Fibroblast of skin of back (primary cell): Measurements from ENCODE around the gene ZNF584.
A peak's percentile ranks its signal among the peaks of the same experiment; 100 is the strongest.
"Not testable (repeated sequence)": the region's sequence is repeated elsewhere in the genome, so short reads cannot be mapped to it uniquely, and the experiment has no call there.

Experiments used
- DNase-seq: peaks from one replicate; pipeline ENCODE4 v3.0.0-alpha.2; 2013

The ZNF584 gene

DNA sequence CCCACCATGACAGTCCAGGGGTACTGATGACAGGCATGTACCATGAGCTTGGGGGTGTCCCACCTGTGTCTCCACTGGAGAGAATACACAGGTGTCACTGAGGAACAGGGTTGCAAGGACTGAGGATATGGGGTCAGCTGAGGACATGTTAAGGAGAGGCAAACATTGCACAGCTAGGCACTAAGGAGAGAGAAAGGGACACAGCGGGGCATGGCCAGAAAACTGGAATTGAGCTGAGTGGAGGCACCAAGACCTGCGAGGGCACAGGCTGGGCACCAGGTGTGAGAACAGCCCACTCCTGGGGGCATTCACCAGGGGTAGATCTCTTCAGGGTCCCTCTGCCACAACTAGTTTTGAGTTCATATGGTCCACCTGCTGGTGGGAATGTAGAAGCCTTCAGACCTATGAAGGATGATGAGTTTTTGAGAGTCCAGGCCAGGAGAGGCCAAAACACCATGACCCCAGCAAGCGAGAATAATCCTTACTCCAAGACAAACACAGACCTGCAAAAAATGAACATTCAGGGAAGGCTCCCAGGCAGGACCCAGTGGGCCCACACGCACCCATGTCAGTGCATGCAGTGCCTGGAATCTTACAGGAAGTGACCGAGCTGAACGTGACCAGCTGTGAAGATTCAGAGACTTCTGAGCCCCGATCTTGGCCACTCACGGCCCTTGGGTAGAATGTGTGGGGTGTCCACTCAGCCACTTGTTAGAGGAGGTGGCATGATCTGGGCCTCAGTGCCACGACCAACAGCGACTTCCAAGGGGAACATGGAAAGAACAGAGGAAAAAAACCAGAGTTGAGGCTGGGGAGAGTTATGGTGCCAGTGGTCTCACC, 1.4 kb upstream of the ZNF584 start:
- peak; percentile 30 for DNase-seq

- DNase-seq: no peak
Measured at GRCh38 chr19:58407658-58408151, 744 bp upstream of the ZNF584 start.

DNA sequence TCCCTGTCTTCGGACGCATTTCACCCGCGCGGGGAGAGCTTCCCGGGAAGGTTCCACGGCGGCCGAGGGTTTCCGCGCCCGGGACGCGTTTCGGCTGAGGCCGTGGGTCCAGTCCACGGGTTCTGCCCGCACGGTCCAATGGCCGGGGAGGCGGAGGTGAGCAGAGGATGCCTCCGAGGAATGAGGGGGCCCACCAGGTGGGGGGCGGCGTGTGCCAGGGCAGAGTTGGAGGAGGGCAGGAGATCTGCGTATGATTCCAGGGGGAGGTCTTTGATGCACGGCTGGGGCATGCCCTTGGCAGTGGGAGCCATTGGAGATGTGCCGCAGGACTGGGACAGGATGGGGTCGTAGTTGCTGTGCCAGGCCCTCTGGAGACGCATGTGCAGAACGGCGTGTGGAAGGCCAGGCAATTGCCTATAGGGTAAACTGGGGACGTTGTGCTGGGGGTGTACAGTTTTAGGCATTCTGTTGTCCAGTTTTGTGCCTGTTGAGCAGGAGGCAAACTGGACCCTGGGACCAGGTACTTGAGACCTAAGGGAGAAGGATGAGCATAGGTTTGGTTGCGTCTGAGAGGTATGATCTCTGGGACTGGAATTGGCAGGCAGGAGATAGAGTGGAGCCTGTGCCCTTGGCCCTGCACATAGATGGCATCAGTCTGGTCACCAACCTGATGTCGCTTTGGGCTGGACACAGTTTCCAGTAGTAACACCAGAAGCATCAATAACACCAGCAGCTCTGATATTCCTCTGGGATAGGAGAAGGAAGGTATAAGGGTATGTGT, 751 bp downstream of the ZNF584 start:
- DNase-seq: peak; percentile 46

GRCh38 chr19:58416604-58417003, 8.2 kb downstream of the ZNF584 start:
- DNase-seq: no peak

GRCh38 chr19:58417071-58417470, 8.6 kb downstream of the ZNF584 start:
- DNase-seq: no peak

DNA sequence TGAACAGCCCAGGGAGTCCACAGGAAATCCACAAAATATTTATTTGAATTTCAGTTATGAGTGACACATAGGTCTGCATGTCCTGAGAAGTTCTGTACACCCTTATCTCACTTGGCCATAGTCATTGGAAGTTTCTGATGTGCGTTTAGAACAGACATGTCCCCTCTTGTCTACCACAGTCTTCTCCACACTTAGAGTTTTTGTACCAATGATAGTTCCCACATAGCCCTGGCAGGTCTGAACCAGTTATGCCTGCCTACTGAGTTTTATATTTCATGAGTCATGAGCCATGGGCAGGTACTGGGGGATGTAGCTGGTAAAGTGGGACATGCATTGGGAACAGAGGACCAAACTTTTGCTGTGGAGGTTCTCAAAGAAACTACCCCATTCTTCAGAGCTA, 20.2 kb downstream of the ZNF584 start:
- no peak for DNase-seq

- no peak for DNase-seq
Measured at GRCh38 chr19:58429745-58430144, 21.3 kb downstream of the ZNF584 start.

GRCh38 chr19:58434217-58434616, 25.8 kb downstream of the ZNF584 start:
- peak; percentile 16 for DNase-seq

DNA sequence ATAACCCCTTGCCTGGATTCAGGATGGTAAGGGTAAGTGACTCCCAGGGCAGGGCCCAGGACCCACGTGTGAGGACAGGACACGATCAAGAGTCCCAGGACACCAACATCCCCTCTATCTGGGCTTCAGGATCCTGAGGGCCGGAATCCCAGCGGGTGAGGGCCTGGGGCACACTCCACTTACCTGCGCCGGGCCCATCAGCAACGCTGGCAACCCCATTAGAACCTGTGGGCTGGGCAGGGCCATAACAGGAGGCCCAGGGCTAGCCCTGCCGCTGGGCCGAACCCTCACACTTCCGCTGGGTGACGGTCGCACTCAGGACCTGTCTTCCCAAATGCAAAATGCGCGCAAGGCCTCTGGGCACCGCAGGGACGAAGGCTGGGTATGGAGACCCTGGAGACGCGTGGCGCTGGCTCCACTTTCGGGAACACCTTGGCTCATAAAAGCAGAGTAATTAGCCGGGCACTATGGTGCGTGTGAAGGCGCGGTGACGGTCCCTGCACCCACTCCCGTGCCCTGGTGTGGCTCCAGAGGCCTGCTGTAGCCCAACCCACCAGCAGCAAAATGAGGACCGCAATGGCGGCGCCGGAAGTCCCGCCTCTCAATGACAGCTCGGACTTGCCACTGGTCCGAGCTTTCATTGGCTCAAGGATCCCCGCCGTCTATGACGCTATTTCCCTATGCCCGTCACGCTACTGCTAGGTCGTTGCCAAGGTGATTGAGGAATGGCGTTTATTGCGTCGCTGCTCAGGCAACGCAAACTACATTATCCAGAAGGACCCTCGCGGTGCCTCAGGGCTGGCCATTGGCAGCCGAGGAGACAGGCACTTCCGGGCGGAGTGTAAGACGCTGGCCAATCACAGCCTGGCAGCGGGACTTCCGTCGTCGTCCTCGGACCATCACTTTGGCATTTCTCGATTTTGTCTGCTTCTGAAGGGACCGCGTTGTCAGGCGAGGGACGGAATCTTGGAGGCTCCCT, 31.4 kb downstream of the ZNF584 start, which contains the start of gene ZNF132:
Gene ZNF132, minus strand, starts transcription at position 578 of the 979 bp plus-strand sequence. Its CDS starts 332 bp downstream, at position 246.
- peak; percentile 100 for DNase-seq

DNA sequence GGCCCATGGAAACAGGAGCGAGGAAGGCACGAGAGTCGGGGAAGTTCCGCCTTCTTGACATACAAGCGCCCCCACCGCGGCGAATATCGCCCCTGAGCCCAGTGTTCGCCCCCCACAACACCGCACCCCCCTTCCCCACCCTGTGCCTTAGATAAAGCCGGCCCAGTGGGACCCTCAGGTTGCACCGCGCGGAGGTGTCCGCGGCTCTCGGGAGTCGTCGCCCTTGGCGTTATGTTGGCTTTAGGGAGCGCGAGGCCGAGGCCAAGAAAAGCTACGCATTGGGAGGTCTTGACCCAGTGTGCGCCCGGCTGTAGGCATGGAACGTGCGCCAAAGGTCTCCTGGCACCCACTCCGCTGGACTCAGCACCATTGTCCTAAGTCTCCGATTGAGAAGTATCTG, 32.1 kb downstream of the ZNF584 start:
- DNase-seq: no peak

GRCh38 chr19:58442986-58443385, 34.5 kb downstream of the ZNF584 start:
- not testable (repeated sequence) for DNase-seq

DNA sequence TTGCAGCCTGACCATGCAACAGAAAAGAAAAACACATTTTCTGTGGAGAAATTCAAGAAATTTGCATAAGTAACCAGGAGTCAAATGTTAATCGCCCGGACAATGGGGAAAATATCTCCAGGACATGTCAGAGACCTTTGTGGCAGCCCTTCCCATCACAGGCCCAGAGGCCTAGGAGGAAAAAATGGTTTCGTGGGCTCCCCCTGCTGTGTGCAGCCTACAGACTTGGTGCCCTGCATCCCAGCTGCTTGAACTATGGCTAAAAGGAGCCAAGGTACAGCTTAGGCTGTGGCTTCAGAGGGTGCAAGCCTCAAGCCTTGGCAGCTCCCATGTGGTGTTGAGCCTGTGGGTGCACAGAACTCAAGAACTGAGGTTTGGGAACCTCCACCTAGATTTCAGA, 40.4 kb downstream of the ZNF584 start:
- not testable (repeated sequence) for DNase-seq

DNA sequence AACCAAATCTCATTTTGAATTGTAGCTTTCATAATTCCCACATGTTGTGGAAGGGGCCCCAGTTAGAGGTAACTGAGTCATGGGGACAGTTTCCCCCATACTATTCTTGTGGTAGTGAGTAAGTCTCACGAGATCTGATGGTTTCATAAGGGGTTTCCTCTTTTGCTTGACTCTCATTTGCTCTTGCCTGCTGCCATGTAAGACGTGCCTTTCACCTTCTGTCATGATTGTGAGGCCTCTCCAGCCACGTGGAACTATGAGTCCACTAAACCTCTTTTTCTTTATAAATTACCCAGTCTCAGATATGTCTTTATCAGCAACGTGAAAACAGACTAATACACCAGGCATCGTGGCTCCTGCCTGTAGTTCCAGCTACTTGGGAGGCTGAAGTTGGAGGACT, 41.5 kb downstream of the ZNF584 start:
- DNase-seq: not testable (repeated sequence)

DNA sequence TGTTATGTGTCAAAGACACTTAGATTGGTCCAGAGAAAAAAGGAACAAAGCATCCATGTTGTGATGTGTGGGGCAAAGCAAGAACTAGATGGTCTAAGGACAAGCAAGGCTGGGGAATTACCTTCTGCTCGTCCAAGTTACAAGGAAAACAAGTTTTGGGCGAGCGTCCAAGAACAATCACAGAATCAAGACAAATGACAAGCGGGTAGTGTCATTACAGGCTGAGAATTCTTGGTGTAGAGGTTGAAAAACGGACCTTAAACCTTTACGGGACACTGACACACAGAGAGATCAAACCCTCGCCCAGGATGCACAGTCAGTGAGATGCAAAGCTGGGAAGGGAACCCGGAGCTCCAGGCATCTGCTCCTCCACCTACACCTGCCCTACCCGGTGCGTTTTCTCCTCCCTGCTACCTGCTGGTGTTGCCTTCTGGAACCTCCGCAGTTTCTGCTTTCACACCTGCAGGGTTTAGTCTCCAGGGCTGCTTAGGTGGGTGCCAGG, 42.5 kb downstream of the ZNF584 start:
- no peak for DNase-seq

- DNase-seq: peak; percentile 96
Measured at GRCh38 chr19:58451358-58452101, 43.1 kb downstream of the ZNF584 start, which contains the start of gene ZNF324B. Gene ZNF324B, plus strand, starts transcription at chr19:58451622. Its CDS starts 2,080 bp downstream, at chr19:58453702.

- DNase-seq: no peak
Measured at GRCh38 chr19:58453743-58454142, 45.3 kb downstream of the ZNF584 start.

DNA sequence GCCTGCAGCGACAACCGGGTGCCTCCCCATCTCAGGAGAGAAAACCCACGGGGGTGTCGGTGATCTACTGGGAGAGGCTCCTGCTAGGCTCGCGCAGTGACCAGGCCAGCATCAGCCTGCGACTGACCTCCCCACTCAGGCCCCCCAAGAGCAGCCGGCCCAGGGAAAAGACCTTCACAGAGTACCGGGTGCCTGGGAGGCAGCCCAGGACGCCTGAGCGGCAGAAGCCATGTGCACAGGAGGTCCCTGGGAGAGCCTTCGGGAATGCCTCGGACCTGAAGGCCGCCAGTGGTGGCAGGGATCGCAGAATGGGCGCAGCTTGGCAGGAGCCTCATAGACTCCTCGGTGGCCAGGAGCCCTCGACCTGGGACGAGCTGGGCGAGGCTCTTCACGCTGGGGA, 46.9 kb downstream of the ZNF584 start:
- no peak for DNase-seq

- DNase-seq: no peak
Measured at GRCh38 chr19:58456111-58456510, 47.7 kb downstream of the ZNF584 start.

- no peak for DNase-seq
Measured at GRCh38 chr19:58460039-58460438, 51.6 kb downstream of the ZNF584 start.

- no peak for DNase-seq
Measured at GRCh38 chr19:58466089-58466759, 57.8 kb downstream of the ZNF584 start.
